Neural progenitor cell (in vitro differentiated cells): Measurements from ENCODE around the gene BBS9. TPM values are rescaled to one million over a fixed set of nuclear protein-coding genes. Genes with fewer than 3 reads are reported as not detected.

Source experiments
- DNase-seq: peaks from one replicate; pipeline ENCODE4 v3.0.0-alpha.2; 2016; ENCODE audit warnings: low spot score
- H2AFZ ChIP-seq: fragments of 200-600 bp; sonication (generic); replicated peaks from 2 replicates; pipeline ENCODE4 v1.6.1; 2016; ENCODE audit warnings: antibody characterized with exemption
- H3F3A ChIP-seq: fragments of 200-600 bp; sonication (generic); 2 replicates; pipeline ENCODE4 v1.6.1; 2016; ENCODE audit warnings: antibody characterized with exemption, low read depth
- H3K27ac ChIP-seq: fragments of 200-600 bp; sonication (generic); 2 replicates; pipeline ENCODE4 v1.5.1; 2016; ENCODE audit warnings: mild to moderate bottlenecking
- H3K27me3 ChIP-seq: fragments of 200-600 bp; sonication (generic); 2 replicates; pipeline ENCODE4 v1.6.1; 2016; ENCODE audit warnings: mild to moderate bottlenecking, moderate library complexity
- H3K36me3 ChIP-seq: fragments of 200-600 bp; sonication (generic); 2 replicates; pipeline ENCODE4 v1.5.1; 2016
- H3K4me1 ChIP-seq: fragments of 200-600 bp; sonication (generic); 2 replicates; pipeline ENCODE4 v1.6.1; 2016; ENCODE audit warnings: mixed run types
- H3K4me2 ChIP-seq: fragments of 200-600 bp; sonication (generic); 2 replicates; pipeline ENCODE4 v1.6.1; 2016
- H3K4me3 ChIP-seq: fragments of 200-600 bp; sonication (generic); 2 replicates; pipeline ENCODE4 v1.5.1; 2016
- H3K79me2 ChIP-seq: fragments of 200-600 bp; sonication (generic); 2 replicates; pipeline ENCODE4 v1.6.1; 2016; ENCODE audit warnings: low read depth
- H3K9ac ChIP-seq: fragments of 200-600 bp; sonication (generic); 2 replicates; pipeline ENCODE4 v1.6.1; 2016
- H3K9me3 ChIP-seq: fragments of 200-600 bp; sonication (generic); 2 replicates; pipeline ENCODE4 v1.5.1; 2016; ENCODE audit warnings: low read depth
- H4K20me1 ChIP-seq: fragments of 200-600 bp; sonication (generic); 2 replicates; pipeline ENCODE4 v1.6.1; 2016; ENCODE audit warnings: low read depth
- H3K27ac Mint-ChIP-seq: 3 replicates; pipeline ENCODE4 v1.8.0; 2021; ENCODE audit warnings: mixed read lengths
- H3K27me3 Mint-ChIP-seq: 2 replicates; pipeline ENCODE4 v1.8.0; 2022; ENCODE audit warnings: low read depth, mild to moderate bottlenecking, inconsistent platforms, moderate library complexity, mixed read lengths; ENCODE audit not compliant: insufficient read depth
- H3K36me3 Mint-ChIP-seq: 3 replicates; pipeline ENCODE4 v1.8.0; 2021; ENCODE audit warnings: mixed read lengths
- H3K4me1 Mint-ChIP-seq: 3 replicates; pipeline ENCODE4 v1.8.0; 2021; ENCODE audit warnings: mixed read lengths
- H3K4me3 Mint-ChIP-seq: 3 replicates; pipeline ENCODE4 v1.8.0; 2021; ENCODE audit warnings: mild to moderate bottlenecking, moderate library complexity, mixed read lengths
- H3K9me3 Mint-ChIP-seq: 3 replicates; pipeline ENCODE4 v1.8.0; 2020; ENCODE audit warnings: mixed read lengths
- EZH2 ChIP-seq: fragments of 200-600 bp; sonication (generic); IDR thresholded peaks from 2 replicates; pipeline ENCODE4 v1.6.1; 2017; ENCODE audit warnings: antibody characterized with exemption, mild to moderate bottlenecking, moderate library complexity
- EZH2phosphoT487 ChIP-seq: fragments of 200-600 bp; sonication (generic); IDR thresholded peaks from 2 replicates; pipeline ENCODE4 v1.6.1; 2017; ENCODE audit warnings: antibody characterized with exemption
- total RNA-seq: library from RNA; depleted of rRNA; stranded (reverse); fragments of >200 nt; gene quantifications from 2 replicates; pipeline ENCODE4 v1.2.3, GENCODE V29; 2015; ENCODE audit warnings: low replicate concordance
- TF ChIP-seq, protein P1 (sequence below): fragments of 200-600 bp; sonication (generic); IDR thresholded peaks from 2 replicates; pipeline ENCODE4 v1.5.1; 2017; ENCODE audit warnings: antibody characterized with exemption, mild to moderate bottlenecking

The BBS9 gene
- total RNA-seq, 1 donor from 2014 or later = 40.3 TPM

DNA sequence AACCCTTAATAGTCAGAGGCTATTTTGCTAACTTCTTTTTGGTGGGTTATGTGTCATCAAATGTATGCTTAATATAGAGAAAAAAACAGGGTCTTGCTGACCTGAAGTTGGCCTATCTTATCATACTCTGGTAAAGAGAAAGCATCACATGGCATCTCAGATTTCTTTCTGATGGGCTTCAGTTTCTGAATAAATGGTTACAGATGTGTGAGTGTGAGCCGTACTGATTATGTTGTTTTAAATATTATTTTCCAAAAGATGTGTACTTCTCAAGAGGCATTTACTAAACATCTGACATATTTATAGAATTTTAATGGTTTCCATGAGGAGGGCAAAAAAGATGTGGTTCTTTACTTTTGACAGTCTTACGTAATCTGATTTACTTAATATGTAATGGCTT lies 28.4 kb downstream of the BBS9 start:
- H3K27ac ChIP-seq = no peak overlapping the region
- no peaks in the 10 kb centered on the region for H4K20me1 ChIP-seq
- no peaks in the 10 kb centered on the region for H3K4me1 ChIP-seq
- no peak overlapping the region for H3K27ac Mint-ChIP-seq
- DNase-seq = no peak
- no peaks in the 10 kb centered on the region for H3K27me3 ChIP-seq
- H3K9ac ChIP-seq = no peak overlapping the region
- H3K4me2 ChIP-seq = no peak overlapping the region
- no peaks in the 10 kb centered on the region for H3K9me3 ChIP-seq
- H3K36me3 Mint-ChIP-seq = peaks cover 3% of the 10 kb centered on the region
- H3K4me3 Mint-ChIP-seq = no peak overlapping the region
- peaks cover 6% of the 10 kb centered on the region for H3K9me3 Mint-ChIP-seq
- H3K4me3 ChIP-seq = no peak overlapping the region
- TF ChIP-seq EZH2 (no peak), EZH2phosphoT487 (no peak)
- TF ChIP-seq, protein P1, sequence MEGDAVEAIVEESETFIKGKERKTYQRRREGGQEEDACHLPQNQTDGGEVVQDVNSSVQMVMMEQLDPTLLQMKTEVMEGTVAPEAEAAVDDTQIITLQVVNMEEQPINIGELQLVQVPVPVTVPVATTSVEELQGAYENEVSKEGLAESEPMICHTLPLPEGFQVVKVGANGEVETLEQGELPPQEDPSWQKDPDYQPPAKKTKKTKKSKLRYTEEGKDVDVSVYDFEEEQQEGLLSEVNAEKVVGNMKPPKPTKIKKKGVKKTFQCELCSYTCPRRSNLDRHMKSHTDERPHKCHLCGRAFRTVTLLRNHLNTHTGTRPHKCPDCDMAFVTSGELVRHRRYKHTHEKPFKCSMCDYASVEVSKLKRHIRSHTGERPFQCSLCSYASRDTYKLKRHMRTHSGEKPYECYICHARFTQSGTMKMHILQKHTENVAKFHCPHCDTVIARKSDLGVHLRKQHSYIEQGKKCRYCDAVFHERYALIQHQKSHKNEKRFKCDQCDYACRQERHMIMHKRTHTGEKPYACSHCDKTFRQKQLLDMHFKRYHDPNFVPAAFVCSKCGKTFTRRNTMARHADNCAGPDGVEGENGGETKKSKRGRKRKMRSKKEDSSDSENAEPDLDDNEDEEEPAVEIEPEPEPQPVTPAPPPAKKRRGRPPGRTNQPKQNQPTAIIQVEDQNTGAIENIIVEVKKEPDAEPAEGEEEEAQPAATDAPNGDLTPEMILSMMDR = no peak
- peaks cover 2% of the 10 kb centered on the region for H3K27me3 Mint-ChIP-seq
- no peaks in the 10 kb centered on the region for H3K4me1 Mint-ChIP-seq
- H3K36me3 ChIP-seq = no peaks in the 10 kb centered on the region
- H3K79me2 ChIP-seq = no peaks in the 10 kb centered on the region
- H3F3A ChIP-seq = no peaks in the 10 kb centered on the region
- H2AFZ ChIP-seq = no peak overlapping the region

DNA sequence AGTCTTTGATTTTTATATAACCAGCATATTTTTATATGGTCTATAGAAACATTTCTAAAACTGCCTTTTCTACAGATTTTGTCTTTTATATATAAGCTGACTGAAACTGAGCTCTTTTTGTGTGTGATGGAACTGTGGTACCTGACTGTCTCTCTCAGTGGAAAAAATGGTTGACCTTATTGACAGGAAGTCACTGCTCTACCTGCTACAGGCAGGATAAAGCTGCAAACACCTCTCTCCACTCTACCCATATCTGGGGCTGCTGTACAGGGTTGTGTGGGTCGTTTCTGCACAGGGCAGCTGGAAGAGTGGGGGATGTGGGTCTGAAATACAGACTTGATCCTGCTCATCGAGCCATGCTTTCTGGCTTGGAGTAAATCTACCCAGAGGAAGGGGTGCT lies 48.5 kb downstream of the BBS9 start:
- Histone ChIP-seq H3K9me3 (no peaks in the 10 kb centered on the region), H3K27ac (no peak overlapping the region), H3K36me3 (no peaks in the 10 kb centered on the region), H3K4me2 (no peak overlapping the region), H3K79me2 (no peaks in the 10 kb centered on the region), H2AFZ (no peak overlapping the region), H3K4me1 (no peaks in the 10 kb centered on the region), H4K20me1 (no peaks in the 10 kb centered on the region), H3K27me3 (no peaks in the 10 kb centered on the region), H3K4me3 (no peak overlapping the region), H3K9ac (no peak overlapping the region), H3F3A (no peaks in the 10 kb centered on the region)
- Mint-ChIP-seq H3K9me3 (no peaks in the 10 kb centered on the region), H3K36me3 (no peaks in the 10 kb centered on the region), H3K27me3 (peaks cover 2% of the 10 kb centered on the region), H3K27ac (no peak overlapping the region), H3K4me3 (no peak overlapping the region), H3K4me1 (no peaks in the 10 kb centered on the region)
- DNase-seq = no peak
- TF ChIP-seq EZH2phosphoT487 = no peak
- TF ChIP-seq, protein P1 = no peak
- no peak for TF ChIP-seq EZH2

DNA sequence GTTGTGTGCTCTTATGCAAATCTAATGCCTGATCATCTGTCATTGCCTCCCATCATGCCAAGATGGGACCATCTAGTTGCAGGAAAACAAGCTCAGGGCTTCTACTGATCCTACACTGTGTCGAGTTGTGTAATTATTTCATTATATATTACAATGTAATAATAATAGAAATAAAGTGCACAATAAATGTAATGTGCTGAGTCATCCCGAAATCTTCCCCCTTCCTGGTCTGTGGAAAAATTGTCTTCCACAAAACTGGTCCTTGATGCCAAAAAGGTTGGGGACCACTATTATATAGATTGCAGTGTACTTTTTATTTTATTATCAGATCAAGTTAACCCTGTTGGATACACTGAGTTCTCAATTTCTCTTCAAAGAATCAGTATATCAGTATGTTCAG lies 50.2 kb downstream of the BBS9 start:
- H4K20me1 ChIP-seq = no peaks in the 10 kb centered on the region
- no peaks in the 10 kb centered on the region for H3K4me1 Mint-ChIP-seq
- no peak overlapping the region for H3K4me3 Mint-ChIP-seq
- no peak overlapping the region for H3K4me2 ChIP-seq
- no peak overlapping the region for H2AFZ ChIP-seq
- no peak for DNase-seq
- H3K36me3 ChIP-seq = no peaks in the 10 kb centered on the region
- peaks cover 3% of the 10 kb centered on the region for H3F3A ChIP-seq
- H3K9me3 Mint-ChIP-seq = no peaks in the 10 kb centered on the region
- no peaks in the 10 kb centered on the region for H3K79me2 ChIP-seq
- no peaks in the 10 kb centered on the region for H3K9me3 ChIP-seq
- no peak overlapping the region for H3K27ac ChIP-seq
- no peaks in the 10 kb centered on the region for H3K27me3 ChIP-seq
- H3K4me1 ChIP-seq = peaks cover 7% of the 10 kb centered on the region
- TF ChIP-seq EZH2 (no peak), EZH2phosphoT487 (no peak)
- TF ChIP-seq, protein P1 = no peak
- H3K9ac ChIP-seq = no peak overlapping the region
- H3K4me3 ChIP-seq = no peak overlapping the region
- no peaks in the 10 kb centered on the region for H3K36me3 Mint-ChIP-seq
- H3K27me3 Mint-ChIP-seq = peaks cover 2% of the 10 kb centered on the region
- H3K27ac Mint-ChIP-seq = no peak overlapping the region
